Activated CD4-positive, CD25-positive, alpha-beta regulatory T cell (primary cell): Measurements from ENCODE around the gene RPE65.
"Not testable (repeated sequence)": the region's sequence is repeated elsewhere in the genome, so short reads cannot be mapped to it uniquely, and the experiment has no call there.

Experiments used
- DNase-seq, 4 experiments: peaks; one replicate each; lab custom pipeline; 2025; lab: John Stamatoyannopoulos, UW

RPE65 gene

GRCh38 chr1:68449901-68450300 lies at the start of gene RPE65:
Gene RPE65, minus strand, starts transcription at chr1:68449954. Its CDS starts 49 bp downstream, at chr1:68449905.
- DNase-seq: no peak

- no peak for DNase-seq
Measured at GRCh38 chr1:68497358-68497698, 47.6 kb upstream of the RPE65 start.

GRCh38 chr1:68496680-68497357 lies 47.1 kb upstream of the RPE65 start, which contains the start of gene DEPDC1:
Gene DEPDC1, minus strand, starts transcription at chr1:68497082. Its CDS starts 83 bp downstream, at chr1:68496999.
- DNase-seq: peak; percentile 28 to 45 (median 40)

GRCh38 chr1:68495968-68496679 lies 46.4 kb upstream of the RPE65 start:
- DNase-seq: no peak

- no peak for DNase-seq
Measured at GRCh38 chr1:68495532-68495931, 45.8 kb upstream of the RPE65 start.

- DNase-seq: no peak
Measured at GRCh38 chr1:68493193-68493592, 43.4 kb upstream of the RPE65 start.

- DNase-seq: not testable (repeated sequence)
Measured at GRCh38 chr1:68492255-68492654, 42.5 kb upstream of the RPE65 start.

- no peak for DNase-seq
Measured at GRCh38 chr1:68490046-68490651, 40.4 kb upstream of the RPE65 start.

GRCh38 chr1:68485431-68486022 lies 35.8 kb upstream of the RPE65 start:
- no peak for DNase-seq

GRCh38 chr1:68484618-68485017 lies 34.9 kb upstream of the RPE65 start:
- no peak for DNase-seq

- DNase-seq: no peak
Measured at GRCh38 chr1:68481041-68481440, 31.3 kb upstream of the RPE65 start.

- no peak for DNase-seq
Measured at GRCh38 chr1:68479501-68479900, 29.7 kb upstream of the RPE65 start.

GRCh38 chr1:68478662-68479061 lies 28.9 kb upstream of the RPE65 start:
- DNase-seq: no peak

- not testable (repeated sequence) for DNase-seq
Measured at GRCh38 chr1:68476626-68477025, 26.9 kb upstream of the RPE65 start.

GRCh38 chr1:68473060-68473459 lies 23.3 kb upstream of the RPE65 start:
- no peak for DNase-seq

GRCh38 chr1:68470388-68470970 lies 20.7 kb upstream of the RPE65 start:
- DNase-seq: no peak

- no peak for DNase-seq
Measured at GRCh38 chr1:68464891-68465290, 15.1 kb upstream of the RPE65 start.

- no peak for DNase-seq
Measured at GRCh38 chr1:68460935-68461334, 11.2 kb upstream of the RPE65 start.

GRCh38 chr1:68459796-68460195 lies 10.0 kb upstream of the RPE65 start:
- no peak for DNase-seq

- no peak for DNase-seq
Measured at GRCh38 chr1:68459091-68459490, 9.3 kb upstream of the RPE65 start.

GRCh38 chr1:68456202-68456601 lies 6.4 kb upstream of the RPE65 start:
- no peak for DNase-seq

GRCh38 chr1:68454534-68454933 lies 4.8 kb upstream of the RPE65 start:
- no peak for DNase-seq
